K562 (cell line): ENCODE data around the gene MEFV. TPM values are rescaled to one million over a fixed set of nuclear protein-coding genes. Genes with fewer than 3 reads are reported as not detected.

Experiments used
- BRD9 ChIP-seq: fragments of 450-650 bp; IDR thresholded peaks from 2 replicates; pipeline ENCODE4 v1.6.1; 2018; ENCODE audit warnings: low read depth; ENCODE audit not compliant: partially characterized antibody
- CCNT2 ChIP-seq: IDR thresholded peaks from 2 replicates; pipeline ENCODE4 v1.6.1; 2011; ENCODE audit warnings: borderline replicate concordance, low read depth, mild to moderate bottlenecking, moderate library complexity, mixed read lengths, low read length; ENCODE audit not compliant: insufficient read length; ENCODE audit errors: extremely low read depth
- EZH2 ChIP-seq: IDR thresholded peaks from 2 replicates; pipeline ENCODE4 v1.6.1; 2012; ENCODE audit warnings: low read depth, mild to moderate bottlenecking, inconsistent platforms, low read length, borderline replicate concordance
- HMGXB4 ChIP-seq: sonication (generic); formaldehyde crosslinking; IDR thresholded peaks from 2 replicates; pipeline ENCODE4 v1.8.1; 2023; ENCODE audit warnings: mild to moderate bottlenecking, missing genetic modification reagents
- HOMEZ ChIP-seq: fragments of 250-450 bp; sonication (Bioruptor Pico); IDR thresholded peaks from 2 replicates; pipeline ENCODE4 v1.4.0; 2020; ENCODE audit warnings: mild to moderate bottlenecking, moderate library complexity
- NFRKB ChIP-seq: fragments of 450-650 bp; IDR thresholded peaks from 2 replicates; pipeline ENCODE4 v1.6.1; 2016; ENCODE audit warnings: low read depth
- PATZ1 ChIP-seq: fragments of 250-450 bp; sonication (Bioruptor Pico); IDR thresholded peaks from 2 replicates; pipeline ENCODE4 v1.5.0; 2020; ENCODE audit warnings: mild to moderate bottlenecking, borderline replicate concordance
- TEAD1 ChIP-seq, 2 experiments: fragments of 450-650 bp in 1 of 2; sonication (generic) in 1 of 2; formaldehyde crosslinking; IDR thresholded peaks; 2 replicates each; pipeline versions ENCODE4 v1.4.0 to v1.8.0; 2020 to 2022; ENCODE audit warnings: mild to moderate bottlenecking in 2 of 2, missing genetic modification reagents in 1 of 2
- ZNF146 ChIP-seq: IDR thresholded peaks from one replicate; pipeline ENCODE4 v1.6.1; 2018; ENCODE audit warnings: missing compliant biosample characterization; ENCODE audit not compliant: unreplicated experiment
- ZNF639 ChIP-seq, 2 experiments: fragments of 200-800 bp in 1 of 2; sonication (Bioruptor generic) in 1 of 2; sonication (generic) in 1 of 2; formaldehyde crosslinking in 1 of 2; IDR thresholded peaks in 1 of 2; conservative IDR thresholded peaks in 1 of 2; 2 replicates each; pipeline versions ENCODE4 v1.5.0 to v1.6.1; 2016 to 2020; ENCODE audit warnings: missing compliant biosample characterization in 1 of 2, missing genetic modification characterization in 1 of 2, missing genetic modification reagents in 1 of 2
- polyA plus RNA-seq, 8 experiments: library from polyadenylated mRNA; depleted of rRNA in 4 of 8; stranded (reverse) in 5 of 8; unstranded in 3 of 8; fragments of >200 nt; fragmentation: Nextera tagmentation in 2 of 8; fragmentation: Illumina TruSeq in 1 of 8; extraction: Ambion mirVana in 2 of 8; extraction: Trizol in 1 of 8; gene quantifications; 2 replicates each; pipeline versions ENCODE4 v1.2.1 to v1.2.3, GENCODE V29; 2011 to 2014; ENCODE audit warnings: inconsistent platforms in 1 of 8, missing spikeins in 1 of 8
- total RNA-seq, 7 experiments: library from RNA; depleted of rRNA in 6 of 7; stranded (reverse); fragments of >200 nt in 6 of 7; fragmentation: Illumina TruSeq in 2 of 7; extraction: Trizol in 2 of 7; gene quantifications; 2 replicates each; pipeline versions ENCODE4 v1.2.1 to v1.2.3, GENCODE V29; 2011 to 2021; ENCODE audit warnings: low replicate concordance in 1 of 7
- TF ChIP-seq, protein P1 (sequence below): fragments of 200-400 bp; formaldehyde crosslinking; IDR thresholded peaks from 2 replicates; pipeline ENCODE4 v1.6.1; 2017; ENCODE audit warnings: mild to moderate bottlenecking, low read depth, low read length, moderate library complexity

MEFV gene
- total and polyA plus RNA-seq, 9 of the 15 experiments (the other 6 are each of a cell fraction or from before 2014, with no cell fraction given): 0.14 TPM; not detected in 8

GRCh38 chr16:3264137-3265036, 8.0 kb upstream of the MEFV start (continued):
- TF ChIP-seq HMGXB4 (CRISPR knock-in tag) (peak; percentile 88; the same call in 1 of the 2 replicates), PATZ1 (no peak), NFRKB (no peak), EZH2 (no peak), ZNF146 (CRISPR knock-in tag) (no peak), ZNF639 (CRISPR knock-in tag; conservative IDR thresholded peaks at IDR 0.05 in 1 of 2, IDR thresholded peaks at IDR 0.05 in 1 of 2) (peak in 1 of 2 experiments; percentile 78; a peak in 2 of 4 replicates), BRD9 (no peak), HOMEZ (no peak), TEAD1 (CRISPR knock-in tag; IDR thresholded peaks at IDR 0.05) (peak; percentile 4 to 88; a peak in 2 of 4 replicates), CCNT2 (peak; percentile 66)
- TF ChIP-seq, protein P1, sequence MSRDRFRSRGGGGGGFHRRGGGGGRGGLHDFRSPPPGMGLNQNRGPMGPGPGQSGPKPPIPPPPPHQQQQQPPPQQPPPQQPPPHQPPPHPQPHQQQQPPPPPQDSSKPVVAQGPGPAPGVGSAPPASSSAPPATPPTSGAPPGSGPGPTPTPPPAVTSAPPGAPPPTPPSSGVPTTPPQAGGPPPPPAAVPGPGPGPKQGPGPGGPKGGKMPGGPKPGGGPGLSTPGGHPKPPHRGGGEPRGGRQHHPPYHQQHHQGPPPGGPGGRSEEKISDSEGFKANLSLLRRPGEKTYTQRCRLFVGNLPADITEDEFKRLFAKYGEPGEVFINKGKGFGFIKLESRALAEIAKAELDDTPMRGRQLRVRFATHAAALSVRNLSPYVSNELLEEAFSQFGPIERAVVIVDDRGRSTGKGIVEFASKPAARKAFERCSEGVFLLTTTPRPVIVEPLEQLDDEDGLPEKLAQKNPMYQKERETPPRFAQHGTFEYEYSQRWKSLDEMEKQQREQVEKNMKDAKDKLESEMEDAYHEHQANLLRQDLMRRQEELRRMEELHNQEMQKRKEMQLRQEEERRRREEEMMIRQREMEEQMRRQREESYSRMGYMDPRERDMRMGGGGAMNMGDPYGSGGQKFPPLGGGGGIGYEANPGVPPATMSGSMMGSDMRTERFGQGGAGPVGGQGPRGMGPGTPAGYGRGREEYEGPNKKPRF: no peak
